K562 (cell line): ENCODE results near the gene DHTKD1. TPM values are rescaled to one million over a fixed set of nuclear protein-coding genes. Genes with fewer than 3 reads are reported as not detected.

Experiments used
- ATAC-seq: fragments of 200-7000 bp; cut with Tn5 transposase; 3 replicates; pipeline ENCODE4 v1.9.1; 2020; ENCODE audit warnings: moderate library complexity
- BruUV-seq: library from RNA; stranded (reverse); fragments of 400-500 nt; replicated peaks from 2 replicates; lab custom pipeline; 2021; lab: Mats Ljungman, UMichigan
- CTCF ChIA-PET: fragments of 300-600 bp; formaldehyde crosslinking; extraction: SDS; loops from one replicate; lab custom pipeline; 2021; ENCODE audit warnings: low intra/inter-chr PET ratio; lab: Yijun Ruan, JAX
- POLR2A ChIA-PET: fragments of 300-600, 350-650 bp; sonication (Branson Sonifier 250); formaldehyde crosslinking; extraction: SDS; loops from one replicate; lab custom pipeline; 2021; ENCODE audit warnings: antibody characterized with exemption, inconsistent platforms; lab: Yijun Ruan, JAX
- DNase-seq, 4 experiments: peaks; one replicate each; pipeline versions ENCODE4 v3.0.0 to v3.0.0-alpha.2; 2011 to 2018; ENCODE audit warnings: low spot score in 3 of 4, mixed read lengths in 3 of 4; ENCODE audit errors: extremely low read depth in 1 of 4
- FAIRE-seq: peaks from 2 replicates; lab custom pipeline; 2011; peaks lifted over from hg19 to GRCh38; lab: Jason Lieb, UNC
- H2AFZ ChIP-seq: 2 replicates; pipeline ENCODE4 v1.6.0; 2011; ENCODE audit warnings: low read depth, low read length, control low read depth, inconsistent platforms
- H3K27ac ChIP-seq: fragments of 200-600 bp; 3 replicates; pipeline ENCODE4 v1.8.0; 2011; ENCODE audit warnings: low read depth, mild to moderate bottlenecking, control low read depth, inconsistent platforms, low read length, moderate library complexity, mixed read lengths; ENCODE audit errors: extremely low read depth
- H3K27me3 ChIP-seq, 2 experiments: fragments of 300-600 bp in 1 of 2; 2 replicates in 1 of 2; 3 replicates in 1 of 2; pipeline versions ENCODE4 v1.6.0 to v1.8.0; 2011; ENCODE audit warnings: inconsistent platforms in 2 of 2, low read length in 2 of 2, mild to moderate bottlenecking in 1 of 2, mixed read lengths in 1 of 2, moderate library complexity in 1 of 2; ENCODE audit not compliant: control insufficient read depth in 2 of 2, insufficient read depth in 2 of 2
- H3K36me3 ChIP-seq: fragments of 300-600 bp; 3 replicates; pipeline ENCODE4 v1.8.0; 2011; ENCODE audit warnings: mild to moderate bottlenecking, low read length, inconsistent platforms; ENCODE audit not compliant: control insufficient read depth, insufficient read depth
- H3K4me1 ChIP-seq, 2 experiments: fragments of 200-600 bp in 1 of 2; replicated peaks in 1 of 2; 2 replicates in 1 of 2; 3 replicates in 1 of 2; pipeline versions ENCODE4 v1.5.1 to v1.8.0; 2011; ENCODE audit warnings: inconsistent platforms in 2 of 2, low read length in 2 of 2, mild to moderate bottlenecking in 1 of 2, mixed read lengths in 1 of 2, moderate library complexity in 1 of 2; ENCODE audit not compliant: control insufficient read depth in 2 of 2, insufficient read depth in 2 of 2
- H3K4me2 ChIP-seq: 2 replicates; pipeline ENCODE4 v1.6.1; 2011; ENCODE audit warnings: low read length, control low read depth, inconsistent platforms, mixed read lengths; ENCODE audit not compliant: insufficient read depth
- H3K4me3 ChIP-seq: fragments of 200-600 bp; sonication (generic), shearing (Covaris generic); 2 replicates; pipeline ENCODE4 v1.5.1; 2016; ENCODE audit warnings: control low read depth, inconsistent platforms
- H3K79me2 ChIP-seq: fragments of 200-600 bp; 3 replicates; pipeline ENCODE4 v1.8.0; 2011; ENCODE audit warnings: low read length, inconsistent platforms; ENCODE audit not compliant: control insufficient read depth, insufficient read depth
- H3K9ac ChIP-seq, 2 experiments: 2 replicates each; pipeline versions ENCODE4 v1.6.0 to v1.6.1; 2011; ENCODE audit warnings: low read depth in 2 of 2, low read length in 2 of 2, control low read depth in 1 of 2, inconsistent platforms in 1 of 2, mild to moderate bottlenecking in 1 of 2, mixed read lengths in 1 of 2; ENCODE audit not compliant: insufficient read depth in 1 of 2
- H3K9me1 ChIP-seq: one replicate; pipeline ENCODE4 v1.6.0; 2011; ENCODE audit warnings: inconsistent platforms, mild to moderate bottlenecking, low read length, moderate library complexity; ENCODE audit not compliant: control insufficient read depth, insufficient read depth
- H3K9me3 ChIP-seq: replicated peaks from 2 replicates; pipeline ENCODE4 v1.5.1; 2011; ENCODE audit warnings: low read depth, low read length, inconsistent platforms; ENCODE audit not compliant: control insufficient read depth, insufficient read depth
- H4K20me1 ChIP-seq: replicated peaks from 2 replicates; pipeline ENCODE4 v1.6.1; 2011; ENCODE audit warnings: low read length, inconsistent platforms, mixed read lengths; ENCODE audit not compliant: control insufficient read depth, insufficient read depth
- ATF6 ChIP-seq: sonication (generic); formaldehyde crosslinking; IDR thresholded peaks from 2 replicates; pipeline ENCODE4 v1.4.0; 2020; ENCODE audit warnings: mild to moderate bottlenecking, missing genetic modification reagents
- L3MBTL2 ChIP-seq: fragments of 450-650 bp; IDR thresholded peaks from 2 replicates; pipeline ENCODE4 v1.6.1; 2016; ENCODE audit warnings: mild to moderate bottlenecking, moderate library complexity
- ZNF395 ChIP-seq: fragments of 200-800 bp; sonication (Bioruptor generic); IDR thresholded peaks from 2 replicates; pipeline ENCODE4 v1.6.1; 2017; ENCODE audit warnings: missing genetic modification characterization, missing compliant biosample characterization
- WGBS: fragments of 100-300 bp; shearing (Covaris generic); methylation state at CpG from one replicate; pipeline ENCODE4 v1.1.6; 2016; ENCODE audit warnings: low coverage, mixed read lengths; ENCODE audit not compliant: insufficient coverage; ENCODE audit errors: missing lambda C conversion rate; 5-methylcytosine and 5-hydroxymethylcytosine counted together
- in situ Hi-C: fragments of 300-500 bp; cut with MboI; formaldehyde crosslinking; loops from 4 replicates; pipeline ENCODE4 v1.15.0; 2018; ENCODE audit warnings: inconsistent platforms, mixed read lengths
- intact Hi-C: fragments of 100-400 bp; cut with micrococcal nuclease; formaldehyde crosslinking; loops from 2 replicates; pipeline ENCODE4 v1.14.2; 2022
- polyA plus RNA-seq, 8 experiments: library from polyadenylated mRNA; depleted of rRNA in 4 of 8; stranded (reverse) in 5 of 8; unstranded in 3 of 8; fragments of >200 nt; fragmentation: Nextera tagmentation in 2 of 8; fragmentation: Illumina TruSeq in 1 of 8; extraction: Ambion mirVana in 2 of 8; extraction: Trizol in 1 of 8; gene quantifications; 2 replicates each; pipeline versions ENCODE4 v1.2.1 to v1.2.3, GENCODE V29; 2011 to 2014; ENCODE audit warnings: inconsistent platforms in 1 of 8, missing spikeins in 1 of 8
- total RNA-seq, 7 experiments: library from RNA; depleted of rRNA in 6 of 7; stranded (reverse); fragments of >200 nt in 6 of 7; fragmentation: Illumina TruSeq in 2 of 7; extraction: Trizol in 2 of 7; gene quantifications; 2 replicates each; pipeline versions ENCODE4 v1.2.1 to v1.2.3, GENCODE V29; 2011 to 2021; ENCODE audit warnings: low replicate concordance in 1 of 7
- TF ChIP-seq, protein P1 (sequence below): sonication (generic); formaldehyde crosslinking; IDR thresholded peaks from 2 replicates; pipeline ENCODE4 v1.8.0; 2022; ENCODE audit warnings: mild to moderate bottlenecking, missing genetic modification reagents

The DHTKD1 gene
- total and polyA plus RNA-seq, 9 of the 15 experiments (the other 6 are each of a cell fraction or from before 2014, with no cell fraction given), result 3.1 to 19.7 (median 6.8) TPM

DNA sequence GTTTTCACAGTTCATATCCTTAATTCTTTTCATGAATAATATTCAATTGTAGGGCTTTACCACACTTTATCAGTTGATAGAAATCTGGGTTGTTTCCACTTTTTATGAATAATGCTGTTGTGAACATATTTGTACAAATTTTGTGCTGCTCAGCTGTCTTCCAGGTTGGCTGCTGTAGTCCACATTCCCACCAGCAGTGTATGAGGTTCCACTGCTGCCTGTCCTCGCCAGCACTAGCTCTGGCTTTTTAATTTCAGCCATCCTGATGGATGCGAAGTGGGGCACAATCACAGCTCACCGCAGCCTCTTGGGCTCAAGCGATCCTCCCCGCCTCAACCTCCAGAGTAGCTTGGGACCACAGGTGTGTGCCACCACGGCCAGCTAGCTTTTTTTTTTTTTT lies 94.2 kb downstream of the DHTKD1 start:
- Histone ChIP-seq H3K4me1 (no peaks in the 10 kb centered on the region; a peak in 1 of 5 replicates), H3K36me3 (peaks cover 43% of the 10 kb centered on the region), H3K9me1 (no peaks in the 10 kb centered on the region), H4K20me1 (no peaks in the 10 kb centered on the region), H3K79me2 (no peaks in the 10 kb centered on the region), H3K4me2 (no peak overlapping the region), H2AFZ (no peak overlapping the region), H3K27me3 (no peaks in the 10 kb centered on the region), H3K27ac (no peak overlapping the region), H3K9ac (no peak overlapping the region), H3K4me3 (no peak overlapping the region), H3K9me3 (no peaks in the 10 kb centered on the region)
- BruUV-seq, result no TSS peak
- POLR2A ChIA-PET, result no interaction called here
- TF ChIP-seq ZNF395 (CRISPR knock-in tag), result no peak
- TF ChIP-seq, protein P1, sequence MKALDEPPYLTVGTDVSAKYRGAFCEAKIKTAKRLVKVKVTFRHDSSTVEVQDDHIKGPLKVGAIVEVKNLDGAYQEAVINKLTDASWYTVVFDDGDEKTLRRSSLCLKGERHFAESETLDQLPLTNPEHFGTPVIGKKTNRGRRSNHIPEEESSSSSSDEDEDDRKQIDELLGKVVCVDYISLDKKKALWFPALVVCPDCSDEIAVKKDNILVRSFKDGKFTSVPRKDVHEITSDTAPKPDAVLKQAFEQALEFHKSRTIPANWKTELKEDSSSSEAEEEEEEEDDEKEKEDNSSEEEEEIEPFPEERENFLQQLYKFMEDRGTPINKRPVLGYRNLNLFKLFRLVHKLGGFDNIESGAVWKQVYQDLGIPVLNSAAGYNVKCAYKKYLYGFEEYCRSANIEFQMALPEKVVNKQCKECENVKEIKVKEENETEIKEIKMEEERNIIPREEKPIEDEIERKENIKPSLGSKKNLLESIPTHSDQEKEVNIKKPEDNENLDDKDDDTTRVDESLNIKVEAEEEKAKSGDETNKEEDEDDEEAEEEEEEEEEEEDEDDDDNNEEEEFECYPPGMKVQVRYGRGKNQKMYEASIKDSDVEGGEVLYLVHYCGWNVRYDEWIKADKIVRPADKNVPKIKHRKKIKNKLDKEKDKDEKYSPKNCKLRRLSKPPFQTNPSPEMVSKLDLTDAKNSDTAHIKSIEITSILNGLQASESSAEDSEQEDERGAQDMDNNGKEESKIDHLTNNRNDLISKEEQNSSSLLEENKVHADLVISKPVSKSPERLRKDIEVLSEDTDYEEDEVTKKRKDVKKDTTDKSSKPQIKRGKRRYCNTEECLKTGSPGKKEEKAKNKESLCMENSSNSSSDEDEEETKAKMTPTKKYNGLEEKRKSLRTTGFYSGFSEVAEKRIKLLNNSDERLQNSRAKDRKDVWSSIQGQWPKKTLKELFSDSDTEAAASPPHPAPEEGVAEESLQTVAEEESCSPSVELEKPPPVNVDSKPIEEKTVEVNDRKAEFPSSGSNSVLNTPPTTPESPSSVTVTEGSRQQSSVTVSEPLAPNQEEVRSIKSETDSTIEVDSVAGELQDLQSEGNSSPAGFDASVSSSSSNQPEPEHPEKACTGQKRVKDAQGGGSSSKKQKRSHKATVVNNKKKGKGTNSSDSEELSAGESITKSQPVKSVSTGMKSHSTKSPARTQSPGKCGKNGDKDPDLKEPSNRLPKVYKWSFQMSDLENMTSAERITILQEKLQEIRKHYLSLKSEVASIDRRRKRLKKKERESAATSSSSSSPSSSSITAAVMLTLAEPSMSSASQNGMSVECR (CRISPR knock-in tag), result no peak
- no peak for TF ChIP-seq ATF6 (CRISPR knock-in tag)
- no peak for TF ChIP-seq L3MBTL2
- in situ Hi-C loops, result no loop called here
- no peak for DNase-seq
- ATAC-seq, result no peak
- CTCF ChIA-PET, result no interaction called here
- FAIRE-seq, result no peak
- 94% methylated on average over 3 of the region's 6 CpGs for WGBS
- intact Hi-C loops, result no loop called here
